Inflammatory macrophage (primary cell): ENCODE results near the gene FERMT3.

ENCODE experiments used
- DNase-seq, 2 donors: peaks; one replicate each; pipeline ENCODE4 v3.0.0-alpha.2; 2020 to 2022

The FERMT3 gene

DNA sequence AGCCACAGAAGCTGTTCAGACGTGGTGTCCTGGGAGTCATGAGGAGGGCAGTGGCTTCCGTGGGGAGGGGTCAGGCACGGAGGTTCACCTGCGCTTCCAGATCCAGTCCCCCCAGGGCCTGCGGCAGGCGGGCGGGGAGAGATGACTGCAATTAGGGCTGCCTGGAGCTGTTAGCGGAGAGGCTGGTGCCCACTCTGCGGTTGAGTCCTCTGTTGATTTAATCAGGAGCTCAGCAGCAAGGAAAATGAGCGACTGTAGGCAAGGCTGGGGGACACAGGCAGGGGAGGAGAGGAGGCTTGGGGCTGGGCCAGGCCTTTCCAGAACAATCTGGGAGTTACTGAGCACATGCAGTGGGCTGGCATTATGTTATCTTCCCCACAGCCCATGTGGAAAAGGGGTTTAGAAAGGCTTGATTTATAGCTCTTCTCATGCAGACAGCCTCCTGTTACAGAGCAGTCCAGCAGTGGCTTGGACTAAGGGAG, 57.9 kb downstream of the FERMT3 start:
- DNase-seq: no peak

DNA sequence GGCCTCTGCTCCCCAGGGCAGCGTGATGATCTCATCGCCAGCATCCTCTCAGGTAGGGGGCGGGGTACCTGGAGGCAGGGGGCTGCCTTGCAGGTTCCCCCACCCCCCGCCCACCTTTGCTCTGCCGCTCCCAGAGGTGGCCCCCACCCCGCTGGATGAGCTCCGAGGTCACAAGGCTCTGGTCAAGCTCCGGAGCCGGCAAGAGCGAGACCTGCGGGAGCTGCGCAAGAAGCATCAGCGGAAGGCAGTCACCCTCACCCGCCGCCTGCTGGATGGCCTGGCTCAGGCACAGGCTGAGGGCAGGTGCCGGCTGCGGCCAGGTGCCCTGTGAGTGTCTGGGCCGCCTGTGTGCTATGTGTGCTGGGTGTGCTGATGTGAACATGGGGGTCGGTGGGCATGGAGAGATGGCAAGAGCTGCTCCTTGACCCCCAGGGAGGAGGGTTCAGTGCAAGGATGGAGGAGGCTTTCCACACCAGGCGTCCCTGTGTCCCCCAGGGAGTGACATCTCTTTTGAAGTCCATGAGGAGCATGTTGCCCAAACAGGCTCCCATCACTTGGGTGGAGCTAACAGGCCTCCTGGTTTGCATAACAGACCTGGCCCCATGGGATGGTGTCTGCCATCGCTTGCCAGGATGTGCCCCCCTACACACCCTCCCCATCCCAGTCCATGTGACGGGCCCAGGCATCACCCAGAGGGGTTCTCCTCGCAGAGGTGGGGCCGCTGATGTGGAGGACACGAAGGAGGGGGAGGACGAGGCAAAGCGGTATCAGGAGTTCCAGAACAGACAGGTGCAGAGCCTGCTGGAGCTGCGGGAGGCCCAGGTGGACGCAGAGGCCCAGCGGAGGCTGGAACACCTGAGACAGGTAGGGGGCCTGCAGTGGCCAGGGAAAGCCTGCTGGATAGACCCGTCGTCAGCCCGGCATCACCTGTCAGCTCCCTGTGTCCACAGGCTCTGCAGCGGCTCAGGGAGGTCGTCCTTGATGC, 58.9 kb downstream of the FERMT3 start:
- no peak for DNase-seq

DNA sequence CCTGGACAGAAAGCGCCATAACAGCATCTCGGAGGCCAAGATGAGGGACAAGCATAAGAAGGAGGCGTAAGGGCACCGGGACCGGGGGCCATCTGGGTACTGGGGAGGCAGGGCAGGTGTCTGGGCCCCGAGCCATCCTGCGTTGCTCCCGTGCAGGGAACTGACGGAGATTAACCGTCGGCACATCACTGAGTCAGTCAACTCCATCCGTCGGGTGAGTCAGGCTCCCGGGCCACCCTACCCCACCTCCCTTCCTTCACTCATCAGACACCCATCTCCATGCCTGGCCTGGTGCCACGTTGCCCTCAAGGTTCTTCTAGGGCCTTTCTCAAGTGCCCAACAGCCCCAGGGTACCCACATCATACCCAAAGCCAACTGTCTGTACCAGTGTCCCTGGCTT, 59.8 kb downstream of the FERMT3 start:
- no peak for DNase-seq

DNA sequence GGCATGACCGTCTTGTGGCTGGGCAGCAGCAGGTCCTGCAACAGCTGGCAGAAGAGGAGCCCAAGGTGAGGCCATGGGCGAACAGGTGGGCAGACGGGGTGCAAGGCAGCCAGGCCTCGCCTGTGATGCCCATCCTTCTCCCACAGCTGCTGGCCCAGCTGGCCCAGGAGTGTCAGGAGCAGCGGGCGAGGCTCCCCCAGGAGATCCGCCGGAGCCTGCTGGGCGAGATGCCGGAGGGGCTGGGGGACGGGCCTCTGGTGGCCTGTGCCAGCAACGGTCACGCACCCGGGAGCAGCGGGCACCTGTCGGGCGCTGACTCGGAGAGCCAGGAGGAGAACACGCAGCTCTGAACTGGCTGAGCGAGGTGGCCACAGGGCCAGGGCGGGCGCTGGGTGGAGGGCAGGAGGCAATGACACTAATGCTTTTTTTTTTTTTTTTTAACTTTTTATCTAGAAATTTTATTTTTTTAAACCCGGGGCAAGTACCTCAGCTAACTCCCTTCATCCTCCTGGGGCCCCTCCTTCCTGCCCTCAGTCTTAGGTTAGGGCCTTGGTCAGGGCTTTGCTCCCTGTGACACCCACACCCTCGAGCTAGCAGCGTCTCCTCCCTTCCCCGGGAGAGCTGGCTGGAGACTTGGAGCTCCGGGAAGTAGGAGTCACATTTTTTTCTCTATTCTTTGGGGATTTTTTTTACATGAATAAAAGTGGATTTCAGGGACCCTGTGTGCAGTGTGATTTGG, 60.9 kb downstream of the FERMT3 start:
- DNase-seq: no peak

DNA sequence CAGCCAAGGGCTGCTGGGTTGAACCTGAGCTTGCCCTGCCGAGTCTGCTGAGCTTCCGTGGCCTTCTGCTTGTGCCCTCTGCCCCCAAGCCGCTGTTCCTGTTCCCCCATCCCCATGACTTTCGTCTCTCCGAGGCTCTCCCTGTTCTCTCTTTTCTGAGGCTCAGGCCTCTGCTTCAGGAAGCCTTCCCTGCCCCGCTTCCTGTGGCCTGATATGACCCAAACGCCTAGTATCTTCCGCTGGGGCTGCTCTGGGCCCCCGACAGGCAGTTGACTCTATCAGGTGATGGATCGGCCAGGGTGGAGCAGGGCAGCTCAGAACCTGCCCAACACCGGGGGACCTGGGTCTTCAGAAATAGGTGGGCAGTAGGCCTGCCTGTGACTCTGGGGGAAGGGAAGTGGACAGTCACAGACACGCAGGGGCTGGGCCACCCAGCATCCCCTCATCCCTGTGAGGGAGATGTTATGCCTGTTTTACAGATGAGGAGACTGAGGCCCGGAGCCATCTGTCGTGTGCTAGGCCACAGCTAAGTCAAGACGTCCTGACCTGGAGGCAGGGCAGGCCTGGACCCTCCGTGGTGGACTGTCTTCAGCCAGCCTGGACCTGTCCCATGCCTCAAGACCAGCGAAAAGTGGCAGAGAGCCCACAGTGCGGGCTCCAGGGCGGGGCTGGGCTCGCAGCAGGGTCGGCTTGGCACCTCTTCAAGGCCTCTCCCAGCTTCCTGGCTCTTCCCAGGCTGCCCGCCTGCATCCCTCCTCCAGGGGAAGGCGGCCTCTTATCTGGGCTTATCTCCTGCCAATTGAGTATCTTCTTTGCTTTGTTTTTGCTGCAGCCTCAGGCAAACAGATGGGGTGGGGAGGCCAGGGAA, 61.7 kb downstream of the FERMT3 start:
- peak; percentile 59 for DNase-seq

DNA sequence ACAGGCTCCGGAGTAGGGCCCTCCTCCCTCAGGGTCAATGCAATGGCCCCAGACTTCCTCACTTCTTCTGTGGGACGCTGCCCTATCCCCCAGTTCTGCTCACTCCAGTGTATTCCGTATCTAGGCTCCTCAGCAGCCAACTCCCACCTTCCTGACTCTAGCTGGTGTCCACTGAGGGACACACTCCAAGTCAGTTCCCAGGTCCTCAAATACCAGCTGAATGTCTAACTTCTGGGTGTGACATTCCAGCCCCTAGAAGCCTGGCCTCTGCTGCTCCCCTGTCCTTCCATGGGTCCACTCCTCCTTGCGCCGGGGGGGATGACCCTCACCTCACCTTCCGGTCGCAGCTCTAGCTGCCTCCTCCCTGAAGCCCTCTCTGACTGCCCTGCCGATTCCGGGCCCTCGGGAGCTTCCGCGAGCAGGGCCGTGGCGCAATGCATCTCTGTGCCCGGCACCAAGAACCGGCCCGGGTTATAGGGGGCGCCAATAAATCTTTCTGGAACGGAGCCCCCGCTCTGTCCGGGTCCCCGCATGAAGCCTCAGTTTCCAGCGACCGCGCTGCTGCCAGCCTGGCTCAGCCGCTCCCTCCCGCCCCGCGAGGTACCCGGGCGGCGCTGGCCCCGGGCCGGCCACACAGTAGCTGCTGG, 62.5 kb downstream of the FERMT3 start:
- DNase-seq: peak; percentile 77 to 83

DNA sequence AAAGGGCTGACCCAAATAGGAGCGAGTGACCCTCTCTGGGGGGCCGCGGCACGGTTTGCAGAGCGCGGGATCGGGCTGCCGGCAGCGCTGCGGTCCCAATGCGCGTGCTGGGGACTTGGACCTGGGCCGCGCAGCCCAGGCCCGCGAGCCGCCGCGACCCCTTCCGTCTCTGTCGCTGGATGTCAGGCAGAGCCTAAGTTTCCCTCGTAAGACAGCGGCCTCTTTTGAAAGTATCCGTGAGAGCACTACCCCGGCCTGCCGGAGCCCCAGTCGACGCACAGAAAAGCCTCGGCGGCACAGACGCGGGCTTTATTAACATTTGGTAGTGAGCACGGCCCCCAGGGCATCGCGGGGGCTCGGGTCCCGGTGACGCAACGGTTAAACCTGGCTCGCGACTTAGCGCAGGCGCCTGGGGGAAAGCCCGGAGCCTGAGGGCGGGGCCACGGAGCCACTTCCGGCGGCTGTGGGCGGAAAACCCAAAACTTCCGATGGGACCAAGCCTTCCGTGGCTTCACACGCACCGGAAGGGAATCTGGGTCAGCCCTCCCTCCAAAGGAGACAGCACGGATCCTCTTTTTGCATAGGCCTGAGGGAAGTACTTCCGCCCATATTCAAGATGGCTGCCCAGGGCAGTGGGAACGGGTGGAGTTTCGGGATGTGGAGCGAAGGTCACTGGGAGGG, 63.2 kb downstream of the FERMT3 start:
- peak; percentile 100 for DNase-seq
